Stimulated activated CD8-positive, alpha-beta memory T cell treated with anti-CD3 and anti-CD28 coated beads, Interleukin-12 subunit alpha, Interleukin-12 subunit beta, amount 100 ng/mL, for 1 hour (primary cell): ENCODE measurements around the gene EFR3B.
"Not testable (repeated sequence)": the region's sequence is repeated elsewhere in the genome, so short reads cannot be mapped to it uniquely, and the experiment has no call there.

Experiments used
- DNase-seq: peaks from one replicate; pipeline ENCODE4 v3.0.0-alpha.2; 2020; ENCODE audit warnings: low read depth

EFR3B gene

DNA sequence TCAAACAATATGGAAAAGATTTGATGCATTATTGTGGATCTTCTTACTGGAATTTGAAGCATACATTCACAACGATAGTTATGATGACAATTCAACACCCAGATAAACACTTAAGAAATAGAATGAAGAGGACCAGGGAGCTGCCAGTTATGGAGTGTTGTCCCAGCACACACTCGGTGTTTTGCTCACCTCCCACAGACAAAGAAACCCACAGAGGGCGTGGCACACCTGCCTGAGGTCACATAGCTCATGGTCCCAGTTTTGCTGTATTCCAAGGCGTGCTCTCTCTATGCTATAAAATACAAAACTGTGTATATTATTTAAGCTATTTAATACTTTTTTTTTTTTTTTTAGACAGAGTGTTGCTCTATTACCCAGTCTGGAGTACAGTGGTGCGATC is 31.1 kb downstream of the EFR3B start:
- DNase-seq = no peak

DNA sequence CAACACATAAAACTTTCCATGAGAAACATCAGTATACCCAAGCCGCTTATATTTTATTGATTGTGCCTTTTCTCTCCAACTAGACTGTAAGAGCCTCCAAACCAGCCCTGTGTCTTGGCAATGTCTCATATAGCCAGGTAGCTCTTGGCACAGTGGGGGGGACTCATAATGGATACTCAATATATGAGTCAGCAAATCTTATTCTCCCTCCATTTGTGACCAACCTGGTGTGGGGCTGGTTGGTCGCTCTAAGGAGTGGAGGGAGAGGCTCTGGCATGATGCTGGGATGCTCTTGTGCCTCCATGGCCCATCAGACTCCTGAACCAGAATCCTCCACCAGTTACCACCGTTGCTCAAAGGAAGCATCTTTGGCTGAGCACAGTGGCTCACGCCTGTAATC is 32.0 kb downstream of the EFR3B start:
- DNase-seq = no peak

DNA sequence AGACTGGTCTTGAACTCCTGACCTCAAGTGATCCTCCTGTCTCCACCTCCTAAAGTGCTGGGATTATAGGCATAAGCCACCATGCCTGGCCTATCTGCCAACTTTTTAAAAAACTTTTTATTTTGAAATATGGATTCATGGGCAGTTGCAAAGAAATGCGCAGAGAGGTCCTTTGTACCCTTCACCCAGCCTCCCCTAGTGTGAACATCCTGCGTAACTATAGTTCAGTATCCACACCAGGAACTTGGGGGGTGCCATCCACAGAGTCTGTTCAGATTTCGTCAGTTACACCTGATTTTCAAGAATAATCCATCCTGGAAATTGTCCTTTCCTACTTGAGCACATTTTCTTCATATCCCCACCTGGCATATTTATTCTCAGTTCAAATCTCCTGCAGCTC is 33.0 kb downstream of the EFR3B start:
- no peak for DNase-seq

DNA sequence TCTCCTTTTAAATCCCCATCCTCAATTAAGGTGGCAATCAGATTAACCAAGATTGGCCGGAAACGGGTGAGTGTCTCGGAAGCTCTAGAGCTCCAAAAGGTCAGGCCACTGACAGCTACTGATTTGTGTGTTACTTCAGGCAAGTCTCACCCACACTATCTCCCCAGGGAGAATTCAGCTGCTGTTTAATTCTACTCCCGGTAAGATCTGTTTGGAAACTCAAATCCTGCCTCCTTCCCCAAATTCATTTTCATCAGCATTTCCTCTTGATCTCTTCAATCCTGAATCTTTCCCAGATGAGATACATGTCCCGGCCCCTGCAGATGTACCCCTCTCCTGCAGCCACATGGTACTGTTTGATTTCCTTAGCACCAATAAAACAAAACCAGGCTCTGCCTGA is 34.9 kb downstream of the EFR3B start:
- no peak for DNase-seq

DNA sequence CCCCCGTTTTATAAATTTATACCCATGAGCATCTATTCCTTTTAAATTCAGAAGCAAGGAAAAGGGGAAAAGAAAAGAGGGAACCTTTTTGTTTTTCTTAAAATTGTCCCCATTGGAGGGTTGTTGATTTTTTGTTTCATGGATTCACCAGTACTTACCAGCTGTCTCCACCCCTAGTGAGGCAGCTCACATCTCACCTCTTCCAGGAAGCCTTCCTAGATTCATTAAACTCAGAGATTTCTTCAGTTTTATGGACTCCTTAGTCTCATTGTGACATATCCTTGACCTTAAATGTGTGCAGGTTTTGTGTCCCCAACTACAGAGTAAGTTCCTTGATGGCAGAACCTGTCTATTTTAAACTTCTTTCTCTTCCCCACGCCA is 35.9 kb downstream of the EFR3B start:
- DNase-seq = no peak

- DNase-seq = no peak
Measured at GRCh38 chr2:25078170-25079049, 36.5 kb downstream of the EFR3B start.

- no peak for DNase-seq
Measured at GRCh38 chr2:25079050-25079635, 37.3 kb downstream of the EFR3B start.

- DNase-seq = no peak
Measured at GRCh38 chr2:25081237-25081790, 39.4 kb downstream of the EFR3B start.

GRCh38 chr2:25082002-25082622 is 40.2 kb downstream of the EFR3B start:
- DNase-seq = no peak

DNA sequence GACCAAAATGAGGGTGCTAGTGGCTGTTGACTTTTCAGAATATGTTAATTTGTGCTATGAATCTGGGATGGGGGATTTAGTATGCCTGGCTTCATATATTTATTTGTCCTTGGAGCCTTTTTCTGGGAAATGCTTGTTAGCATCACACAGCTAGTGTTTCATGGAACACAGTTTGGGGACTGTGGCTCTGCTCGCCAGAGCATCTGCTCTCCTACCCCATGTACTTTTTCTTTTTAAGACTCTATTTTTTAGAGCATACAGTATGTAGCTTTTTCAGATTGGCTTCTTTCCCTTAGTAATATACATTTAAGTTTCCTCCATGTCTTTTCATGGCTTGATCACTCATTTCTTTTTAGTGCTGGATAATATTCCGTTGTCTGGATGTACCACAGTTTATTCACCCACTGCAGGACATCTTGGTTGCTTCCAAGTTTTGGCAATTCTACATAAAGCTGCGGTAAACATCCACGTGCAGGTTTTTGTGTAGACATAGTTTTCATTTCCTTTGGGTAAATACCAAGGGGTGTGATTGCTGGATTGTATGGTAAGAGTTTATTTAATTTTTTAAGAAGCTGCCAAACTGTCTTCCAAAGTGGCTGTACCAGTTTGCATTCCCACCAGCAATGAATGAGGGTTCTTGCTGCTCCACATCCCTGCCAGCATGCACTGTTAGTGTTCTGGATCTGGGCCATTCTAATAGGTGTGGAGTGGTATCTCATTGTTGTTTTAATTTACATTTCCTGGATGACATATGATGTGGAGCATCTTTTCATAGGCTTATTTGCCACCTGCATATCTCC is 44.1 kb downstream of the EFR3B start:
- no peak for DNase-seq

- DNase-seq = no peak
Measured at GRCh38 chr2:25088817-25089516, 47.1 kb downstream of the EFR3B start.

GRCh38 chr2:25089605-25090315 is 47.9 kb downstream of the EFR3B start:
- DNase-seq = no peak

GRCh38 chr2:25090801-25091200 is 48.9 kb downstream of the EFR3B start:
- DNase-seq = no peak

DNA sequence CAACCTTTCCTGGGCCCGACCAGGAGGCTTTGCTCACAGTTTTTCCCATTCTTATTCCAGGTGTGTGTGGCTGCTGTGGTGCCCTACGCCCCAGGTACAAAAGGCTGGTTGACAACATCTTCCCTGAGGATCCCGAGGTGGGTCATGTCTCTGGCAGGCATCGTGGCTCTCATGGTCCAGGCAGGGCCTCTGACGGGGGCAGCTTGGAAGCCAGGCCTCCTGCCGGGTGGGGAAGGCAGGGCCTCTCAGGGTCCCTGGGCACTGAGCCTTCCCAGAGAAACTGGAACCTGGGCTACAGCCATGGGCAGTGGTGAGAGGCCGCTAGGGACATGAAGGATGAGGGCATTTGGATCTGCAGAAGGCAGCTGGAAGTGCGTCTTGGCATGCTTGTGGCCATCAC is 49.4 kb downstream of the EFR3B start:
- DNase-seq = no peak

DNA sequence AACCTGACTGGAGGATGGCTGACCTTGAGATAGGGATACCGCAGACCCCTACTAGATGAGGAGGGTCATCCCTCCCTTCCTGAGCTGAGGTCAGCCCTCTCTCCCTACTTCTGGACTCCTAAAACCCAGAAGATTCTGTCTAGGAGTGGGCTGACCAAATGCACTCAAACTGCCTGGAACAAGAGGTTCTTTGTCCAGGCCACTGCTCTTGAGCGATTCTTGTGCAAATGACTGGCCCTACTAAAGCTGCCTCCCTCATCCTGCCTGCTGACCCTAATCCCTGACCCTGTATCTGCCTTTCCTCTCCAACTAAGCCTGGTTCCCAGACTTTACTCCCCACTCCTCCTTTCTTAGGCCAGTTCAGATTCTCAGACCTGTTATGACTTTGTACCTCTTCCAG is 56.2 kb downstream of the EFR3B start:
- no peak for DNase-seq

- no peak for DNase-seq
Measured at GRCh38 chr2:25098670-25099486, 57.0 kb downstream of the EFR3B start.

- not testable (repeated sequence) for DNase-seq
Measured at GRCh38 chr2:25102352-25102751, 60.5 kb downstream of the EFR3B start.

GRCh38 chr2:25103287-25103871 is 61.5 kb downstream of the EFR3B start:
- no peak for DNase-seq

- DNase-seq = no peak
Measured at GRCh38 chr2:25104736-25105135, 62.9 kb downstream of the EFR3B start.
